Activated gamma-delta T cell treated with Interleukin-2 at 50 U/mL for 16 hours (primary cell): ENCODE data around the gene NAGA.

Source experiments
- DNase-seq: peaks from one replicate; pipeline ENCODE4 v3.0.0-alpha.2; 2020

Gene NAGA

DNA sequence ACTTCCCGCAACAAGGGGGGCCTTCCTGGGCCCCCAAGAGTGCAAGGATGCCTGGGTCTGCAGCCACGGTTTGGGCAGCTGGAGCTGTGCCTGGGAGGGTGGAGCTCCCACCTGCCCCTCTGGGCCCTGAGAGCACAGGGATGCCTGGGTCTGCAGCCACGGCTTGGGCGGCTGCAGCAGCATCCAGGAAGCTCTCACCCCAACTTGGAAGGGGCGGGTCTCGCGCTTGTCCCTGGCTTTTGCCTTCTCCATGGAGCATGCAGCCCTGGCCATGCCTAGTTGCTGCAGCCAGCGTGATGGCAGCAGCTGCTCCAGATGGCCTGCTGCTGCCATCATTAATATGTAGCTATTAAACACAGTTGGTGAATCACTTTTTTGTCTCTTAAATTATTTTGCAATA is 35.4 kb downstream of the NAGA start:
- no peak for DNase-seq

DNA sequence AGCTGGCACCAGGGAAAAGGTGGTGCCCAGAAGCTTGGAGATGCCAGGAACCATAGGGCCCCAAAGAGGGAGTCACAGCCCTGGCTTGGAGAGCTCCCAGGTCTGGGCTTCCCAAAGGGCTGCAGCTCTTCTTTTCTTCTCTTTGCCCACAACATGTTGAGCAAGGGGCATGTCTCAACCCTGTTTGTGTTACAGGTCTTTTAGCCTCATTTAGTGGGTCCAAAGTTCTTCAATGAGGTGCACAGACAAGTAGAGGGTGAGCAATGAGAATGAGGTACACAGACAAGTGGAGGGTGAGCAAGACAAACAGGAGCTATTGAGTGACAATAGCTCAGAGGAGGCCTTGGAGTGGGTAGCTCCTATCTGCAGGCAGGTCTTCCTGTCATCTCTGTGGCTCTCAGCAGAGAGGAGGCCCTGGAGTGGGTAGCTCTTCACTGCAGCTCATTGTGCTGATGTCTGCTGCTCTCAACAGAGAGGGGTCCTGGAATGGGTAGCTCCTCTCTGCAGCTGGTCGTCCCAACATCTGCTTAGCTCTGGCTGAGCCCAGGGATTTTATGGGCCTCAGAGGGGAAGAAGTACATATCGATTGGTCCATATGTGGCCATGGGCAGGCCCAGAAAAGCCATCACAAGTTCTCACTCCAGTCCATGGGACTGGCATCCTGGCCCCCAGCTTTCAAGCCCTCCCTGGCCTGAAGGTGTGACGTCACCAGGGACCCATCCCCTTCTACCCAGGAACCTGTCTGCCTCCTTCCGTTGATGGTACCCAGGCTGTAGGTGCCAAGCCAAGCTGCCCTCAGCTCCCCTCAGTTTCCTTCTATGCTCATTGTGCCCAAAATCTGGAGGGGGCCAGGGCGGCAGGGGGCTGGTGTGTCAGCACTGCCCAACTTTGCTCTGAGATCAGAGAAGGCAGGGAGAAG is 37.1 kb downstream of the NAGA start:
- no peak for DNase-seq

DNA sequence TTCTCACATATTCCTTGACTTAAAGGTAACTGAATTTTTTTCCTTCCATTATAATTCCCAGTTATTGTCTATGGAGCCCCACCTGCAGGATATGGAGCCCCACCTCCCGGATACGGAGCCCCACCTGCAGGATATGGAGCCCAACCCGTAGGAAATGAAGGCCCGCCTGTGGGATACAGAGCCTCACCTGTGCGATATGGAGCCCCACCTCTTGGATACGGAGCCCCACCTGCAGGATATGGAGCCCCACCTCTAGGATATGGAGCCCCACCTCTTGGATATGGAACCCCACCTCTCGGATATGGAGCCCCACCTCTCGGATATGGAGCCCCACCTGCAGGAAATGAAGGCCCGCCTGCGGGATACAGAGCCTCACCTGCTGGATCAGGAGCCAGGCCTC is 43.9 kb downstream of the NAGA start:
- no peak for DNase-seq

DNA sequence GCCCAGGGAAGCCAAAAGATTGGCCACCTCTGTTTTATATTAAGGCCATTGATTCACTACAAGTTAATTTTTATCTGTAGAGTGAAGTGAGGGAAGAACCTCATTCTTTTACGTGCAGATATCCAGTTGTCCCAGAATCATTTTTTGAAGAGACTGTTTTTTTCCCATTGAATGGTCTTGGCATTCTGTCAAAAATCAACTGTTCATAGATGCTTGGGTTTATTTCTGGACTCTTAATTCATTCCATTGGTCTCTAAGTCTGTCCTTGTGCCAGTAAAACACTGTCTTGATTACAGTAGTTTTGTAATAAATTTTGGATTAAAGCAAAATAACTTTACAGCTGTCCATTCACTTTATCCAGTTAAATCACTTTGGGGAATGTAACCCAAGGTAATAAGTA is 45.2 kb downstream of the NAGA start:
- no peak for DNase-seq

DNA sequence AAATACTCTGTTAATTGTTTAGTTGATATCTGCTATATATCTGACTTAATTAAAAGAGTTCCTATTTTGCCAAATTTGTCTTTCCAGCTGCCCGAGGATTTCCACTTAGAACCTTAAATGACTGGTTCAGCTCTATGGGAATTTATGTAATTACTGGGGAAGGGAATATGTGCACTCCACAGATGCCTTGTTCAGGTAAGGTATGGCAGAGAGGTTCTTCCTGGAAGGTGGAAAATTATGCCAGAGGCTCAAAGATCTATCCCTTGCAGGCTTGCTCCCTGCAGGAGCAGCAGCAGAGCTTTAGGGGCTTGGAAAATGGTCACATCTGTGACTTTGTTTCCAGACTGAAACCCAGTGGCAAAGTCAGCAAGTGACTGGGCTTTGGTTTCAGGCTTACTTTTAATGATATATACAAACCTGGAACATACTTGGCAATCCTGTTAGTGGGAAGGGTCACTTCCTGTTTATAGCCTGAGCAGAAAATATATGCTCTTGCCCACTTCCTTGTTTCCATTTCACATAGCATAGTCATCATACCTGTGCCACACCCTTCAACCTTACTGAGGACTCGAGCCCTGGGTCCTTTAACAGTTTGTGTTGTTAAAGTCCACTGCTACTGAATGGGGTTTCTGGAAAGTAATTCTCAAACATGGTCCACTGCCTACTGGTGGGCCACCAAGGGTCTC is 48.3 kb downstream of the NAGA start:
- no peak for DNase-seq

DNA sequence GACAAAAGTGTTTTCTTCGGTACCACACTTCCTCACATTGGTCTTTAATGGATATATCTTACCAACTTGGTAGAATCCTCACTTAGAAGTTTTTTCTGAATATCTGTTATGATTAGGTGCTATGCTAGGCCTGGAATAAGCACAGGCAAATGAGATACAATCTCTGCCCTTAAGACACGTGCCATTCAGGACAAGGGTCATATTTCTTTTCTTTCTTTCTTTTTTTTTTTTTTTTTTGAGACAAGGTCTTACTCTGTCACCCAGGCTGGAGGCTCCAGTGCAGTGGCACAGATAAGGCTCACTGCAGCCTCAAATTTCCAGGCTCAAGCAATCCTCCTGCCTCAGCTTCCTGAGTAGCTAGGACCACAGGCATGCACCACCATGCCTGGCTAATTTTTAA is 49.0 kb downstream of the NAGA start:
- no peak for DNase-seq

DNA sequence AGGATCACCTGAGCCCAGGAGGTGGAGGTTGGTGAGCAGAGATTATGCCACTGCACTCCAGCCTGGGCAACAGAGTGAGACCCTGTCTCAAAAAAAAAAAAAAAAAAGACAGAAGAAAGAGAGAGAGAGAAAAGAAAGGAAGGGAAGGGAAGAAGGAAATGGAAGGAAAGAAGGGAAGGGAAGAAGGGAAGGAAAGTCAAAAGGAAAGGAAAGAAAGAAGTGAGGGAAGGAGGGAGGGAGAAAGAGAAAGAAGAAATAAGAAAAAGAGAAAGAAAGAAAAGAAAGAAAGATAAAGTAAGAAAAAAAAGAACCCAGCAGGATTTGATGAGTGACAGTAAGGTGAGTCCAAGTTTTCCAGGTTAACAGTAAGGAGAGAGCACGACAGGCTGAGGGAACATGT is 52.4 kb downstream of the NAGA start:
- no peak for DNase-seq

DNA sequence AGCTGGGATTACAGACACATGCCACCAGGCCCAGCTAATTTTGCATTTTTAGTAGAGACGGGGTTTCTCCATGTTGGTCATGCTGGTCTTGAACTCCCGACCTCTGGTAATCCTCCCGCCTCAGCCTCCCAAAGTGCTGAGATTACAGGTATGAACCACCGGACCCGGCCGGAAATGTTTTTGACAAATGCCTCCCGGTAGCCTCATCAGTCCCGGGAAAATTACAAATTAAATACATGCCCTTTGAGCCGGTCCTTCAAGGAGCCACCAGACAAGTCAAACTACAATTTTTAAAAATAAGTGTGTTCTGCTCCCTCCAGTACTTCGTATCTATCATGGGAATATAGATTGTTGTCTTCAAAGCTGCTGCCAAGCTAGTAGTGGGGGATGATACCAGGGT is 54.5 kb downstream of the NAGA start:
- DNase-seq = no peak

DNA sequence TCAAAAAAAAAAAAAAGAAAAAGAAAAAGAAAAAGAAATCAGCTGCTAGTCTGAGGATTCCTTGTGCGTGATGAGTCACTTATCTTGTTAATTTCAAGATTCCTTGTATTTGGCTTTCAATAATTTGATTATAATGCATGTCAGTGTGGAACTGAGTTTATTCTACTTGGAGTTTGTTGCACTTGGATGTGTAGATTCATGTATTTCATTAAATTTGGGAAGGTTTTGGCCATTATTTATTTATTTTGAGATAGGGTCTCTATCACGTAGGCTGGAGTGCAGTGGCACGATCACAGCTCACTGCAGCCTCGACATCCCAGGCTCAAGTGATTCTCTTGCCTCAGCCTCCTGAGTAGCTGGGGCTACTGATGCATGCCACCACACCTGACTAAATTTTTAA is 57.2 kb downstream of the NAGA start:
- DNase-seq = no peak

DNA sequence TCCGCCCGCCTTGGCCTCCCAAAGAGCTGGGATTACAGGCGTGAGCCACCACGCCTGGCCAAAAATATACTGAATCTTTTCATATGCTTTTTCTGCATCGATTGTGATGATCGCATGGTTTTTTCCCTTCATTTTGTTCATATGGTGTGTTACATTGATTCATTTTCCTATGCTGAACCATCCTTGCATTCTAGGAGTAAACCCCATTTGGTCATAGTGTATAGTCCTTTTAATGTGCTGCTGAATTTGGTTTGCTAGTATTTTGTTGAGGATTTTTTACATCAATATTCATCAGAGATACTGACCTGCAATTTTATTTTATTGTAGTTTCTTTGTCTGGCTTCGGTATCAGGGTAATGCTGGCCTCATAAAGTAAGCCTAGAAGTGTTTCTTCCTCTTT is 59.8 kb downstream of the NAGA start:
- no peak for DNase-seq
